Measurements from ENCODE around the gene GPC6. TPM values are rescaled to one million over a fixed set of nuclear protein-coding genes. Genes with fewer than 3 reads are reported as not detected.

The GPC6 gene
- polyA plus RNA-seq, 1 of the 3 experiments (the other 2 are of a cell fraction), result 6.7 TPM

DNA sequence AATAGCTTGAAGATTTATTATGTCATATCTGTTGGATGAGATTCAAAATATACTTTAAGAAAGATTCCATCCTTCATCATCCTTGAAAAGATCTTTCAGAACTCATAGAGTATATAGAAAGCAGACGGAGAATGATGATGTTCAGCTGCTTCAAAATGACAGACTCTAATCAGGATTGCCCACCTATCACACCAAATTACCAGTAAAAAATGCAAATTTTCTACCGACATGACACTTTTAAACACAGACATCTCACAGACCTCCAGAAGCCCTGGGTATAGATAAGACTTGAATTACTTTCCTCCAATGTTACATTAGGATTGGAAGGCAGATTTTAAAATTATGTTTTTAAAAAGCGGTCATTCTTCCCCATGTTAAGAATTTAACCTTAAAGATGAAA, 235.5 kb downstream of the GPC6 start (continued):
- TF ChIP-seq TAF1 (IDR thresholded peaks at IDR 0.05; ENCODE audit: borderline replicate concordance, low read depth, low read length) (no peak), SMC3 (IDR thresholded peaks at IDR 0.05; ENCODE audit: low read depth, low read length) (no peak), GATA2 (CRISPR knock-in tag; IDR thresholded peaks at IDR 0.05) (peak; percentile 83), YY1 (IDR thresholded peaks at IDR 0.05; ENCODE audit: low read depth) (no peak), RXRA (IDR thresholded peaks at IDR 0.05; ENCODE audit: borderline replicate concordance, low read depth) (no peak)
- TF ChIP-seq, protein P1, sequence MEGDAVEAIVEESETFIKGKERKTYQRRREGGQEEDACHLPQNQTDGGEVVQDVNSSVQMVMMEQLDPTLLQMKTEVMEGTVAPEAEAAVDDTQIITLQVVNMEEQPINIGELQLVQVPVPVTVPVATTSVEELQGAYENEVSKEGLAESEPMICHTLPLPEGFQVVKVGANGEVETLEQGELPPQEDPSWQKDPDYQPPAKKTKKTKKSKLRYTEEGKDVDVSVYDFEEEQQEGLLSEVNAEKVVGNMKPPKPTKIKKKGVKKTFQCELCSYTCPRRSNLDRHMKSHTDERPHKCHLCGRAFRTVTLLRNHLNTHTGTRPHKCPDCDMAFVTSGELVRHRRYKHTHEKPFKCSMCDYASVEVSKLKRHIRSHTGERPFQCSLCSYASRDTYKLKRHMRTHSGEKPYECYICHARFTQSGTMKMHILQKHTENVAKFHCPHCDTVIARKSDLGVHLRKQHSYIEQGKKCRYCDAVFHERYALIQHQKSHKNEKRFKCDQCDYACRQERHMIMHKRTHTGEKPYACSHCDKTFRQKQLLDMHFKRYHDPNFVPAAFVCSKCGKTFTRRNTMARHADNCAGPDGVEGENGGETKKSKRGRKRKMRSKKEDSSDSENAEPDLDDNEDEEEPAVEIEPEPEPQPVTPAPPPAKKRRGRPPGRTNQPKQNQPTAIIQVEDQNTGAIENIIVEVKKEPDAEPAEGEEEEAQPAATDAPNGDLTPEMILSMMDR (IDR thresholded peaks at IDR 0.05), result no peak
- TF ChIP-seq, protein P2, sequence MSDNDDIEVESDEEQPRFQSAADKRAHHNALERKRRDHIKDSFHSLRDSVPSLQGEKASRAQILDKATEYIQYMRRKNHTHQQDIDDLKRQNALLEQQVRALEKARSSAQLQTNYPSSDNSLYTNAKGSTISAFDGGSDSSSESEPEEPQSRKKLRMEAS (IDR thresholded peaks at IDR 0.05; ENCODE audit: low read depth), result no peak

DNA sequence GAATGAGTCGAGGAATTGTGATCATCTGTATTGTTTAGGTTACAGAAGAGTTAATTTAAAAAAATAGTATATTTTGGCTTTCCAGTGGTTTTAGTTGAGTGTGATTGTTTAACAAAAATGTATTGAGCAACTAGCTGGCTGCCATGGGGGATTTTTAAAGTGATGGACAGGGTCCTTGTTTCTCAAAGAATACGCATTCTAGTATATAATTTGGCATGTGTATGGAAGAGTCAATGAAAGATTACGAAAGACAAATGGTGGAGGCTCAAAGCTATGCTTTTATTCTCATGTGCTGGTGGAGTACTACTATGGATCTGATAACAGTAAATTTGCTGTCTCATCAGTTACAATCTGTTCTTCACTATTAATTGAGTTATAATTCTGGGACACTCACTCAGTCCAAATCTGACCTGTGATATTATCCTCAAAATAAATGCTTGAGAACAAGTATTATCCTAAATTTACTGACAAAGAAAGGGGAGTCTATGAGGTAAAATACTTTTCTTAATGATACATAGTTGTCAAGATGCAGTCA, 240.0 kb downstream of the GPC6 start:
- Histone ChIP-seq H3F3A (replicated peaks; ENCODE audit: insufficient read depth) (no peaks in the 10 kb centered on the region), H3K9ac (no peak overlapping the region), H3K79me2 (ENCODE audit: insufficient read depth) (no peaks in the 10 kb centered on the region), H3K9me2 (no peaks in the 10 kb centered on the region), H3K27me3 (ENCODE audit: insufficient read depth) (no peaks in the 10 kb centered on the region), H3K4me2 (no peak overlapping the region), H4K20me1 (ENCODE audit: insufficient read depth) (no peaks in the 10 kb centered on the region), H3K36me3 (replicated peaks in 1 of 2; ENCODE audit: control insufficient read depth in 1 of 2, insufficient read depth in 2 of 2, low read length in 1 of 2) (no peaks in the 10 kb centered on the region), H3K4me1 (ENCODE audit: control insufficient read depth in 1 of 2, insufficient read depth in 2 of 2, low read depth in 1 of 2, low read length in 1 of 2) (peaks cover 0 to 10% of the 10 kb centered on the region in 2 experiments; a peak in 2 of 4 replicates), H2AFZ (ENCODE audit: low read depth) (no peak overlapping the region), H3K9me3 (peaks cover 1% of the 10 kb centered on the region; the same call in 1 of the 2 replicates), H3K4me3 (ENCODE audit: low read depth in 2 of 2, low read length in 1 of 2) (no peak overlapping the region), H3K27ac (ENCODE audit: low read depth in 2 of 2, low read length in 1 of 2) (no peak overlapping the region)
- ChIA-PET POLR2A (no interaction called here), CTCF (no interaction called here)
- WGBS (ENCODE audit: low lambda C conversion rate), result 87% methylated on average over 3 of the region's 3 CpGs
- no peak for TF ChIP-seq TEAD4 (IDR thresholded peaks at IDR 0.05; ENCODE audit: borderline replicate concordance, insufficient read depth)
- no peak for TF ChIP-seq YY1 (IDR thresholded peaks at IDR 0.05; ENCODE audit: low read depth)
- no peak for TF ChIP-seq EP300 (IDR thresholded peaks at IDR 0.05; ENCODE audit: borderline replicate concordance in 1 of 2, low read depth in 1 of 2, low read length in 1 of 2)
- no peak for TF ChIP-seq RAD21 (IDR thresholded peaks at IDR 0.05; ENCODE audit: low read length)
- no peak for TF ChIP-seq GATA2 (CRISPR knock-in tag; IDR thresholded peaks at IDR 0.05)
- no peak for TF ChIP-seq TAF1 (IDR thresholded peaks at IDR 0.05; ENCODE audit: borderline replicate concordance, low read depth, low read length)
- TF ChIP-seq RFX5 (IDR thresholded peaks at IDR 0.05; ENCODE audit: low read length), result no peak
- TF ChIP-seq SIN3A (IDR thresholded peaks at IDR 0.05; ENCODE audit: borderline replicate concordance, low read depth, low read length), result no peak
- TF ChIP-seq JUND (IDR thresholded peaks at IDR 0.05), result no peak
- TF ChIP-seq TCF12 (IDR thresholded peaks at IDR 0.05), result no peak
- no peak for TF ChIP-seq GABPA (IDR thresholded peaks at IDR 0.05; ENCODE audit: low read depth)
- TF ChIP-seq FOSL2 (IDR thresholded peaks at IDR 0.05; ENCODE audit: borderline replicate concordance, low read depth), result no peak
- TF ChIP-seq FOXJ3 (CRISPR knock-in tag; IDR thresholded peaks at IDR 0.05), result no peak
- TF ChIP-seq POLR2AphosphoS5 (IDR thresholded peaks at IDR 0.05; ENCODE audit: low read depth, low read length), result no peak
- no peak for TF ChIP-seq CHD2 (IDR thresholded peaks at IDR 0.05; ENCODE audit: low read length, partially characterized antibody)
- TF ChIP-seq, protein P3, sequence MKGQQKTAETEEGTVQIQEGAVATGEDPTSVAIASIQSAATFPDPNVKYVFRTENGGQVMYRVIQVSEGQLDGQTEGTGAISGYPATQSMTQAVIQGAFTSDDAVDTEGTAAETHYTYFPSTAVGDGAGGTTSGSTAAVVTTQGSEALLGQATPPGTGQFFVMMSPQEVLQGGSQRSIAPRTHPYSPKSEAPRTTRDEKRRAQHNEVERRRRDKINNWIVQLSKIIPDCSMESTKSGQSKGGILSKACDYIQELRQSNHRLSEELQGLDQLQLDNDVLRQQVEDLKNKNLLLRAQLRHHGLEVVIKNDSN (IDR thresholded peaks at IDR 0.05; ENCODE audit: borderline replicate concordance, low read depth), result no peak
- TF ChIP-seq, protein P4, sequence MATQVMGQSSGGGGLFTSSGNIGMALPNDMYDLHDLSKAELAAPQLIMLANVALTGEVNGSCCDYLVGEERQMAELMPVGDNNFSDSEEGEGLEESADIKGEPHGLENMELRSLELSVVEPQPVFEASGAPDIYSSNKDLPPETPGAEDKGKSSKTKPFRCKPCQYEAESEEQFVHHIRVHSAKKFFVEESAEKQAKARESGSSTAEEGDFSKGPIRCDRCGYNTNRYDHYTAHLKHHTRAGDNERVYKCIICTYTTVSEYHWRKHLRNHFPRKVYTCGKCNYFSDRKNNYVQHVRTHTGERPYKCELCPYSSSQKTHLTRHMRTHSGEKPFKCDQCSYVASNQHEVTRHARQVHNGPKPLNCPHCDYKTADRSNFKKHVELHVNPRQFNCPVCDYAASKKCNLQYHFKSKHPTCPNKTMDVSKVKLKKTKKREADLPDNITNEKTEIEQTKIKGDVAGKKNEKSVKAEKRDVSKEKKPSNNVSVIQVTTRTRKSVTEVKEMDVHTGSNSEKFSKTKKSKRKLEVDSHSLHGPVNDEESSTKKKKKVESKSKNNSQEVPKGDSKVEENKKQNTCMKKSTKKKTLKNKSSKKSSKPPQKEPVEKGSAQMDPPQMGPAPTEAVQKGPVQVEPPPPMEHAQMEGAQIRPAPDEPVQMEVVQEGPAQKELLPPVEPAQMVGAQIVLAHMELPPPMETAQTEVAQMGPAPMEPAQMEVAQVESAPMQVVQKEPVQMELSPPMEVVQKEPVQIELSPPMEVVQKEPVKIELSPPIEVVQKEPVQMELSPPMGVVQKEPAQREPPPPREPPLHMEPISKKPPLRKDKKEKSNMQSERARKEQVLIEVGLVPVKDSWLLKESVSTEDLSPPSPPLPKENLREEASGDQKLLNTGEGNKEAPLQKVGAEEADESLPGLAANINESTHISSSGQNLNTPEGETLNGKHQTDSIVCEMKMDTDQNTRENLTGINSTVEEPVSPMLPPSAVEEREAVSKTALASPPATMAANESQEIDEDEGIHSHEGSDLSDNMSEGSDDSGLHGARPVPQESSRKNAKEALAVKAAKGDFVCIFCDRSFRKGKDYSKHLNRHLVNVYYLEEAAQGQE (IDR thresholded peaks at IDR 0.05; ENCODE audit: low read depth, low read length), result no peak
- TF ChIP-seq FOXM1 (IDR thresholded peaks at IDR 0.05; ENCODE audit: low read depth), result no peak
- TF ChIP-seq, protein P5, sequence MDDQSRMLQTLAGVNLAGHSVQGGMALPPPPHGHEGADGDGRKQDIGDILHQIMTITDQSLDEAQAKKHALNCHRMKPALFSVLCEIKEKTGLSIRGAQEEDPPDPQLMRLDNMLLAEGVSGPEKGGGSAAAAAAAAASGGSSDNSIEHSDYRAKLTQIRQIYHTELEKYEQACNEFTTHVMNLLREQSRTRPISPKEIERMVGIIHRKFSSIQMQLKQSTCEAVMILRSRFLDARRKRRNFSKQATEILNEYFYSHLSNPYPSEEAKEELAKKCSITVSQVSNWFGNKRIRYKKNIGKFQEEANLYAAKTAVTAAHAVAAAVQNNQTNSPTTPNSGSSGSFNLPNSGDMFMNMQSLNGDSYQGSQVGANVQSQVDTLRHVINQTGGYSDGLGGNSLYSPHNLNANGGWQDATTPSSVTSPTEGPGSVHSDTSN (IDR thresholded peaks at IDR 0.05), result no peak
- TF ChIP-seq RXRA (IDR thresholded peaks at IDR 0.05; ENCODE audit: borderline replicate concordance, low read depth), result no peak
- DNase-seq, result no peak
